WTC11 (cell line): ENCODE measurements around the gene ERG28. TPM values are rescaled to one million over a fixed set of nuclear protein-coding genes. Genes with fewer than 3 reads are reported as not detected.

Source experiments
- ATAC-seq: fragments of 200-7000 bp; cut with Tn5 transposase; 2 replicates; pipeline ENCODE4 v1.10.0; 2021; ENCODE audit warnings: mild to moderate bottlenecking, moderate library complexity
- CTCF ChIA-PET: fragments of 300-600 bp; sonication (Branson Sonifier 250); formaldehyde crosslinking; loops from one replicate; lab custom pipeline; 2021; ENCODE audit warnings: antibody characterized with exemption; lab: Charles Lee
- POLR2A ChIA-PET: fragments of 350-600 bp; sonication (Branson Sonifier 250); formaldehyde crosslinking; loops from one replicate; lab custom pipeline; 2021; ENCODE audit warnings: antibody characterized with exemption; lab: Charles Lee
- DNase-seq: peaks from one replicate; pipeline ENCODE4 v3.0.0; 2021; ENCODE audit warnings: low spot score
- H3K27ac Mint-ChIP-seq: 2 replicates; pipeline ENCODE4 v1.8.0; 2021; ENCODE audit warnings: mixed read lengths
- H3K27me3 Mint-ChIP-seq: 2 replicates; pipeline ENCODE4 v1.8.0; 2021; ENCODE audit warnings: low read depth, mild to moderate bottlenecking, moderate library complexity, mixed read lengths
- H3K36me3 Mint-ChIP-seq: 2 replicates; pipeline ENCODE4 v1.8.0; 2021; ENCODE audit warnings: mixed read lengths
- H3K4me1 Mint-ChIP-seq: 2 replicates; pipeline ENCODE4 v1.8.0; 2022; ENCODE audit warnings: mixed read lengths
- H3K4me3 Mint-ChIP-seq: 2 replicates; pipeline ENCODE4 v1.8.0; 2021; ENCODE audit warnings: mild to moderate bottlenecking, moderate library complexity, mixed read lengths
- H3K9me3 Mint-ChIP-seq: 2 replicates; pipeline ENCODE4 v1.8.0; 2021; ENCODE audit warnings: mixed read lengths
- ARID4B ChIP-seq: sonication (generic); formaldehyde crosslinking; IDR thresholded peaks from 2 replicates; pipeline ENCODE4 v1.8.0; 2023; ENCODE audit warnings: missing genetic modification reagents, mild to moderate bottlenecking, borderline replicate concordance
- ATF1 ChIP-seq: sonication (generic); formaldehyde crosslinking; IDR thresholded peaks from 2 replicates; pipeline ENCODE4 v1.8.1; 2023; ENCODE audit warnings: mild to moderate bottlenecking, moderate library complexity, missing genetic modification reagents
- ATF3 ChIP-seq: sonication (generic); formaldehyde crosslinking; conservative IDR thresholded peaks from 2 replicates; pipeline ENCODE4 v1.8.1; 2022; ENCODE audit warnings: mild to moderate bottlenecking, missing genetic modification reagents
- ATF6 ChIP-seq: sonication (generic); formaldehyde crosslinking; IDR thresholded peaks from 2 replicates; pipeline ENCODE4 v1.8.1; 2023; ENCODE audit warnings: mild to moderate bottlenecking, missing genetic modification reagents
- CREB1 ChIP-seq: sonication (generic); formaldehyde crosslinking; IDR thresholded peaks from 2 replicates; pipeline ENCODE4 v1.8.0; 2023; ENCODE audit warnings: mild to moderate bottlenecking, missing genetic modification reagents
- CREM ChIP-seq: sonication (generic); formaldehyde crosslinking; IDR thresholded peaks from 2 replicates; pipeline ENCODE4 v1.8.1; 2022; ENCODE audit warnings: mild to moderate bottlenecking, missing genetic modification reagents, moderate library complexity
- ETV6 ChIP-seq: sonication (generic); formaldehyde crosslinking; IDR thresholded peaks from 2 replicates; pipeline ENCODE4 v1.8.1; 2022; ENCODE audit warnings: mild to moderate bottlenecking, missing genetic modification reagents
- GRHL2 ChIP-seq: fragments of 250-450 bp; sonication (Bioruptor Pico); IDR thresholded peaks from 2 replicates; pipeline ENCODE4 v1.8.0; 2022; ENCODE audit warnings: mild to moderate bottlenecking, moderate library complexity; ENCODE audit not compliant: insufficient replicate concordance, severe bottlenecking
- OVOL2 ChIP-seq: fragments of 250-450 bp; sonication (Bioruptor Pico); IDR thresholded peaks from 2 replicates; pipeline ENCODE4 v1.9.0; 2021; ENCODE audit warnings: mild to moderate bottlenecking, borderline replicate concordance
- RORB ChIP-seq: fragments of 250-450 bp; sonication (Bioruptor Pico); IDR thresholded peaks from 2 replicates; pipeline ENCODE4 v1.9.0; 2021; ENCODE audit warnings: mild to moderate bottlenecking
- SMAD3 ChIP-seq: sonication (generic); formaldehyde crosslinking; IDR thresholded peaks from 2 replicates; pipeline ENCODE4 v1.8.0; 2022; ENCODE audit warnings: missing genetic modification reagents, mild to moderate bottlenecking, borderline replicate concordance
- SOX15 ChIP-seq: fragments of 250-450 bp; sonication (Bioruptor Pico); IDR thresholded peaks from 2 replicates; pipeline ENCODE4 v1.9.0; 2021; ENCODE audit warnings: mild to moderate bottlenecking
- TCF7 ChIP-seq: sonication (generic); formaldehyde crosslinking; IDR thresholded peaks from 2 replicates; pipeline ENCODE4 v1.8.0; 2022; ENCODE audit warnings: mild to moderate bottlenecking, low read depth, missing genetic modification reagents, moderate library complexity
- TEAD4 ChIP-seq: sonication (generic); formaldehyde crosslinking; IDR thresholded peaks from 2 replicates; pipeline ENCODE4 v1.8.0; 2022; ENCODE audit warnings: mild to moderate bottlenecking, missing genetic modification reagents
- TP53 ChIP-seq: sonication (generic); formaldehyde crosslinking; IDR thresholded peaks from 2 replicates; pipeline ENCODE4 v1.8.1; 2023; ENCODE audit warnings: mild to moderate bottlenecking, missing genetic modification reagents
- USF2 ChIP-seq: sonication (generic); formaldehyde crosslinking; IDR thresholded peaks from 2 replicates; pipeline ENCODE4 v1.8.1; 2023; ENCODE audit warnings: mild to moderate bottlenecking, missing genetic modification reagents, moderate library complexity
- ZMAT4 ChIP-seq: fragments of 250-450 bp; sonication (Bioruptor Pico); IDR thresholded peaks from 2 replicates; pipeline ENCODE4 v1.9.0; 2021; ENCODE audit warnings: mild to moderate bottlenecking
- ZNF121 ChIP-seq: sonication (generic); formaldehyde crosslinking; IDR thresholded peaks from 2 replicates; pipeline ENCODE4 v1.8.0; 2023; ENCODE audit warnings: missing genetic modification reagents
- ZNF138 ChIP-seq: sonication (generic); formaldehyde crosslinking; conservative IDR thresholded peaks from 2 replicates; pipeline ENCODE4 v1.8.1; 2022; ENCODE audit warnings: mild to moderate bottlenecking, moderate library complexity, missing genetic modification reagents
- ZNF317 ChIP-seq: sonication (generic); formaldehyde crosslinking; IDR thresholded peaks from 2 replicates; pipeline ENCODE4 v1.8.1; 2023; ENCODE audit warnings: low read depth, mild to moderate bottlenecking, moderate library complexity, missing genetic modification reagents, borderline replicate concordance
- ZNF416 ChIP-seq: fragments of 250-450 bp; sonication (Bioruptor Pico); IDR thresholded peaks from 2 replicates; pipeline ENCODE4 v1.9.0; 2021; ENCODE audit warnings: mild to moderate bottlenecking, inconsistent platforms
- total RNA-seq: library from RNA; stranded (reverse); gene quantifications from 3 replicates; pipeline ENCODE4 v1.2.3, GENCODE V29; 2021
- TF ChIP-seq, protein P1 (sequence below): fragments of 200-600 bp; IDR thresholded peaks from 2 replicates; pipeline ENCODE4 v1.8.0; 2022; ENCODE audit warnings: antibody characterized with exemption
- TF ChIP-seq, protein P2 (sequence below): sonication (generic); formaldehyde crosslinking; IDR thresholded peaks from 2 replicates; pipeline ENCODE4 v1.8.1; 2022; ENCODE audit warnings: mild to moderate bottlenecking, missing genetic modification reagents, moderate library complexity, borderline replicate concordance

ERG28 gene
- total RNA-seq, 1 experiment from 2014 or later, result 27.9 TPM

DNA sequence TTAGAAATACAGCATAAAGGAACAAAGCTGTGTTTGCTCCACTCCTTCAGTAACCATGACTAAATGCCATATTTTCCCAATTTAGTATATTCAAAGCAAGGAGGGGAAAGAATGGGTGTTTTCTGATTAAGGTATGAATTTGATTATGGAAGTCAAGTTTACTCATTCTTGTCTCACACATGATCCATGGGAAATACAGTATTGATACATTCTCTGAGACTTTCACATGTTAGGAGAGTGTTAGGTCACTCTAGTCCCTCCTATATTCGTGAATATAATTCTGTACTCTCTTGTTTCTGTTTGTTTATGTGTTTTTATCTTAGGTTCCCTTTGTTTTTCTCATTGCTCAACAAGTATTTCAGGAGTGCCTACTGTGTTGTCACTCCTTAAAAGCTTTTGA is 42.8 kb upstream of the ERG28 start:
- ATAC-seq, result no peak
- ChIA-PET POLR2A (no interaction called here), CTCF (interaction anchor here (1.0 kb wide), 1 partner anchor 126 kb away, joined by 3 read pairs; no protein-coding TSS in a partner anchor)
- no peaks in the 10 kb centered on the region for H3K9me3 Mint-ChIP-seq
- no peaks in the 10 kb centered on the region for H3K27me3 Mint-ChIP-seq
- no peak for DNase-seq
- peaks cover 34% of the 10 kb centered on the region for H3K36me3 Mint-ChIP-seq
- no peaks in the 10 kb centered on the region for H3K4me1 Mint-ChIP-seq
- no peak overlapping the region for H3K4me3 Mint-ChIP-seq
- H3K27ac Mint-ChIP-seq, result no peak overlapping the region
- no peak for TF ChIP-seq GRHL2 (CRISPR knock-in tag)
- no peak for TF ChIP-seq TP53 (CRISPR knock-in tag)
- TF ChIP-seq ZNF317 (CRISPR knock-in tag), result no peak
- no peak for TF ChIP-seq OVOL2 (CRISPR knock-in tag)

- DNase-seq, result no peak
- H3K36me3 Mint-ChIP-seq, result peaks cover 34% of the 10 kb centered on the region
- CTCF ChIA-PET, result interaction anchor here (0.6 to 1.8 kb wide), 2 partner anchors 80 to 125 kb away, joined by 4 to 5 read pairs; no protein-coding TSS in a partner anchor
Observed at GRCh38 chr14:75702616-75703261, 42.1 kb upstream of the ERG28 start.

More at GRCh38 chr14:75702616-75703261, 42.1 kb upstream of the ERG28 start:
- Mint-ChIP-seq H3K27ac (no peak overlapping the region), H3K4me1 (no peaks in the 10 kb centered on the region), H3K27me3 (no peaks in the 10 kb centered on the region)
- no peak for ATAC-seq
- TF ChIP-seq, protein P1, sequence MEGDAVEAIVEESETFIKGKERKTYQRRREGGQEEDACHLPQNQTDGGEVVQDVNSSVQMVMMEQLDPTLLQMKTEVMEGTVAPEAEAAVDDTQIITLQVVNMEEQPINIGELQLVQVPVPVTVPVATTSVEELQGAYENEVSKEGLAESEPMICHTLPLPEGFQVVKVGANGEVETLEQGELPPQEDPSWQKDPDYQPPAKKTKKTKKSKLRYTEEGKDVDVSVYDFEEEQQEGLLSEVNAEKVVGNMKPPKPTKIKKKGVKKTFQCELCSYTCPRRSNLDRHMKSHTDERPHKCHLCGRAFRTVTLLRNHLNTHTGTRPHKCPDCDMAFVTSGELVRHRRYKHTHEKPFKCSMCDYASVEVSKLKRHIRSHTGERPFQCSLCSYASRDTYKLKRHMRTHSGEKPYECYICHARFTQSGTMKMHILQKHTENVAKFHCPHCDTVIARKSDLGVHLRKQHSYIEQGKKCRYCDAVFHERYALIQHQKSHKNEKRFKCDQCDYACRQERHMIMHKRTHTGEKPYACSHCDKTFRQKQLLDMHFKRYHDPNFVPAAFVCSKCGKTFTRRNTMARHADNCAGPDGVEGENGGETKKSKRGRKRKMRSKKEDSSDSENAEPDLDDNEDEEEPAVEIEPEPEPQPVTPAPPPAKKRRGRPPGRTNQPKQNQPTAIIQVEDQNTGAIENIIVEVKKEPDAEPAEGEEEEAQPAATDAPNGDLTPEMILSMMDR, result no peak
- TF ChIP-seq ATF6 (CRISPR knock-in tag) (no peak), ZNF138 (CRISPR knock-in tag) (no peak), GRHL2 (CRISPR knock-in tag) (no peak), CREB1 (no peak), RORB (no peak), TEAD4 (CRISPR knock-in tag) (no peak), ATF3 (CRISPR knock-in tag) (no peak), ZMAT4 (CRISPR knock-in tag) (no peak), ZNF121 (CRISPR knock-in tag) (no peak), TCF7 (CRISPR knock-in tag) (no peak), SMAD3 (CRISPR knock-in tag) (no peak), ATF1 (CRISPR knock-in tag) (no peak), CREM (CRISPR knock-in tag) (no peak), ETV6 (CRISPR knock-in tag) (no peak), USF2 (no peak), ZNF416 (CRISPR knock-in tag) (no peak), ARID4B (CRISPR knock-in tag) (no peak), SOX15 (no peak)
- TF ChIP-seq, protein P2, sequence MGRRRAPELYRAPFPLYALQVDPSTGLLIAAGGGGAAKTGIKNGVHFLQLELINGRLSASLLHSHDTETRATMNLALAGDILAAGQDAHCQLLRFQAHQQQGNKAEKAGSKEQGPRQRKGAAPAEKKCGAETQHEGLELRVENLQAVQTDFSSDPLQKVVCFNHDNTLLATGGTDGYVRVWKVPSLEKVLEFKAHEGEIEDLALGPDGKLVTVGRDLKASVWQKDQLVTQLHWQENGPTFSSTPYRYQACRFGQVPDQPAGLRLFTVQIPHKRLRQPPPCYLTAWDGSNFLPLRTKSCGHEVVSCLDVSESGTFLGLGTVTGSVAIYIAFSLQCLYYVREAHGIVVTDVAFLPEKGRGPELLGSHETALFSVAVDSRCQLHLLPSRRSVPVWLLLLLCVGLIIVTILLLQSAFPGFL (CRISPR knock-in tag), result no peak
- TF ChIP-seq, all 79 proteins: peak for 0
- H3K4me3 Mint-ChIP-seq, result no peak overlapping the region
- H3K9me3 Mint-ChIP-seq, result no peaks in the 10 kb centered on the region
- POLR2A ChIA-PET, result no interaction called here
